GM23248 (cell line): Measurements from ENCODE around the gene URB2.

Source experiments
- EZH2 ChIP-seq: fragments of 200-600 bp; sonication (generic); IDR thresholded peaks from 2 replicates; pipeline ENCODE4 v1.6.1; 2018; ENCODE audit warnings: antibody characterized with exemption, mild to moderate bottlenecking; ENCODE audit not compliant: insufficient read depth, poor library complexity, severe bottlenecking
- EZH2phosphoT487 ChIP-seq: fragments of 200-600 bp; sonication (generic); IDR thresholded peaks from 2 replicates; pipeline ENCODE4 v1.6.1; 2018; ENCODE audit warnings: antibody characterized with exemption, moderate library complexity, mild to moderate bottlenecking, low read depth; ENCODE audit not compliant: insufficient read depth

DNA sequence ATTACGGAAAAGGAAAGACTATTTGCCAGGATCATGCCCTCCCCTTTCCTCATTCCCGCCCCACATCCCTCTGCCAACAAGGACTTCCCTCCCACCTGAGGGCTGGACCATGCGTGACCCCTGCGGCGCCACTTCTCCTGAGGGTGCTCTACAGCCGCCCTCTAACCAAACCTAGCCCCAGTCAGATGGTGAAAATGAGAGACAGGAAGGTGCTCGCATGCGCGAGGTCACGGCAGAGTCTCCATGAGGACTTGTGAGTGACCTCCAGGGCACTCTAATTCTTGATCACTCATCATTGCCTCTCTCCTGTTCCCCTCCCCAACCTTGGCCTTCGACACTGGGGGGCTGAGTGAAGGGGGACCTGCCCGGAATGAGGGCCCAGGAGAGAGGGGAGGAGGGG is 32.2 kb upstream of the URB2 start:
- no peak for TF ChIP-seq EZH2
- TF ChIP-seq EZH2phosphoT487 = no peak
